WTC11 (cell line): ENCODE measurements around the gene TOMM7. TPM values are rescaled to one million over a fixed set of nuclear protein-coding genes. Genes with fewer than 3 reads are reported as not detected.

Experiments used
- ATAC-seq: fragments of 200-7000 bp; cut with Tn5 transposase; 2 replicates; pipeline ENCODE4 v1.10.0; 2021; ENCODE audit warnings: mild to moderate bottlenecking, moderate library complexity
- CTCF ChIA-PET: fragments of 300-600 bp; sonication (Branson Sonifier 250); formaldehyde crosslinking; loops from one replicate; lab custom pipeline; 2021; ENCODE audit warnings: antibody characterized with exemption; lab: Charles Lee
- POLR2A ChIA-PET: fragments of 350-600 bp; sonication (Branson Sonifier 250); formaldehyde crosslinking; loops from one replicate; lab custom pipeline; 2021; ENCODE audit warnings: antibody characterized with exemption; lab: Charles Lee
- DNase-seq: peaks from one replicate; pipeline ENCODE4 v3.0.0; 2021; ENCODE audit warnings: low spot score
- H3K27ac Mint-ChIP-seq: 2 replicates; pipeline ENCODE4 v1.8.0; 2021; ENCODE audit warnings: mixed read lengths
- H3K27me3 Mint-ChIP-seq: 2 replicates; pipeline ENCODE4 v1.8.0; 2021; ENCODE audit warnings: low read depth, mild to moderate bottlenecking, moderate library complexity, mixed read lengths
- H3K36me3 Mint-ChIP-seq: 2 replicates; pipeline ENCODE4 v1.8.0; 2021; ENCODE audit warnings: mixed read lengths
- H3K4me1 Mint-ChIP-seq: 2 replicates; pipeline ENCODE4 v1.8.0; 2022; ENCODE audit warnings: mixed read lengths
- H3K4me3 Mint-ChIP-seq: 2 replicates; pipeline ENCODE4 v1.8.0; 2021; ENCODE audit warnings: mild to moderate bottlenecking, moderate library complexity, mixed read lengths
- H3K9me3 Mint-ChIP-seq: 2 replicates; pipeline ENCODE4 v1.8.0; 2021; ENCODE audit warnings: mixed read lengths
- AR ChIP-seq: fragments of 250-450 bp; sonication (Bioruptor Pico); IDR thresholded peaks from 2 replicates; pipeline ENCODE4 v1.9.0; 2021; ENCODE audit warnings: mild to moderate bottlenecking
- ESRRA ChIP-seq: sonication (generic); formaldehyde crosslinking; IDR thresholded peaks from 2 replicates; pipeline ENCODE4 v1.8.1; 2022; ENCODE audit warnings: mild to moderate bottlenecking, missing genetic modification reagents, borderline replicate concordance
- FOXJ3 ChIP-seq: sonication (generic); formaldehyde crosslinking; IDR thresholded peaks from 2 replicates; pipeline ENCODE4 v1.9.0; 2021; ENCODE audit warnings: missing genetic modification reagents, mild to moderate bottlenecking, borderline replicate concordance
- FOXK1 ChIP-seq: sonication (generic); formaldehyde crosslinking; IDR thresholded peaks from 2 replicates; pipeline ENCODE4 v1.8.0; 2022; ENCODE audit warnings: mild to moderate bottlenecking, moderate library complexity, missing genetic modification reagents
- JUN ChIP-seq: sonication (generic); formaldehyde crosslinking; IDR thresholded peaks from 2 replicates; pipeline ENCODE4 v1.8.0; 2023; ENCODE audit warnings: mild to moderate bottlenecking, missing genetic modification reagents
- NFATC4 ChIP-seq: fragments of 250-450 bp; sonication (Bioruptor Pico); IDR thresholded peaks from 2 replicates; pipeline ENCODE4 v1.9.0; 2021; ENCODE audit warnings: mild to moderate bottlenecking
- OVOL2 ChIP-seq: fragments of 250-450 bp; sonication (Bioruptor Pico); IDR thresholded peaks from 2 replicates; pipeline ENCODE4 v1.9.0; 2021; ENCODE audit warnings: mild to moderate bottlenecking, borderline replicate concordance
- TCF7 ChIP-seq: sonication (generic); formaldehyde crosslinking; IDR thresholded peaks from 2 replicates; pipeline ENCODE4 v1.8.0; 2022; ENCODE audit warnings: mild to moderate bottlenecking, low read depth, missing genetic modification reagents, moderate library complexity
- TEAD1 ChIP-seq: sonication (generic); formaldehyde crosslinking; IDR thresholded peaks from 2 replicates; pipeline ENCODE4 v1.8.0; 2022; ENCODE audit warnings: mild to moderate bottlenecking, missing genetic modification reagents
- ZNF121 ChIP-seq: sonication (generic); formaldehyde crosslinking; IDR thresholded peaks from 2 replicates; pipeline ENCODE4 v1.8.0; 2023; ENCODE audit warnings: missing genetic modification reagents
- ZNF263 ChIP-seq: sonication (generic); formaldehyde crosslinking; IDR thresholded peaks from 2 replicates; pipeline ENCODE4 v1.8.1; 2022; ENCODE audit warnings: low read depth, mild to moderate bottlenecking, moderate library complexity, missing genetic modification reagents
- total RNA-seq: library from RNA; stranded (reverse); gene quantifications from 3 replicates; pipeline ENCODE4 v1.2.3, GENCODE V29; 2021
- TF ChIP-seq, protein P1 (sequence below): fragments of 250-450 bp; sonication (Bioruptor Pico); conservative IDR thresholded peaks from 2 replicates; pipeline ENCODE4 v1.9.0; 2021; ENCODE audit warnings: mild to moderate bottlenecking
- TF ChIP-seq, protein P2 (sequence below): sonication (generic); formaldehyde crosslinking; IDR thresholded peaks from 2 replicates; pipeline ENCODE4 v1.8.1; 2022; ENCODE audit warnings: missing genetic modification reagents, borderline replicate concordance
- TF ChIP-seq, protein P3 (sequence below): sonication (generic); formaldehyde crosslinking; IDR thresholded peaks from 2 replicates; pipeline ENCODE4 v1.8.1; 2023; ENCODE audit warnings: mild to moderate bottlenecking, missing genetic modification reagents, borderline replicate concordance
- TF ChIP-seq, protein P4 (sequence below): fragments of 250-450 bp; sonication (Bioruptor Pico); IDR thresholded peaks from 2 replicates; pipeline ENCODE4 v1.9.0; 2021; ENCODE audit warnings: mild to moderate bottlenecking, borderline replicate concordance

Gene TOMM7
- total RNA-seq, 1 experiment from 2014 or later, result 500 TPM

GRCh38 chr7:22863156-22863899, 40.7 kb upstream of the TOMM7 start:
- H3K9me3 Mint-ChIP-seq, result no peaks in the 10 kb centered on the region; the same call in 1 of the 2 replicates
- ChIA-PET POLR2A (no interaction called here), CTCF (interaction anchor here (1.0 kb wide), 1 partner anchor 303 kb away, joined by 4 read pairs; no protein-coding TSS in a partner anchor)
- TF ChIP-seq FOXJ3, result no peak
- TF ChIP-seq, protein P1, sequence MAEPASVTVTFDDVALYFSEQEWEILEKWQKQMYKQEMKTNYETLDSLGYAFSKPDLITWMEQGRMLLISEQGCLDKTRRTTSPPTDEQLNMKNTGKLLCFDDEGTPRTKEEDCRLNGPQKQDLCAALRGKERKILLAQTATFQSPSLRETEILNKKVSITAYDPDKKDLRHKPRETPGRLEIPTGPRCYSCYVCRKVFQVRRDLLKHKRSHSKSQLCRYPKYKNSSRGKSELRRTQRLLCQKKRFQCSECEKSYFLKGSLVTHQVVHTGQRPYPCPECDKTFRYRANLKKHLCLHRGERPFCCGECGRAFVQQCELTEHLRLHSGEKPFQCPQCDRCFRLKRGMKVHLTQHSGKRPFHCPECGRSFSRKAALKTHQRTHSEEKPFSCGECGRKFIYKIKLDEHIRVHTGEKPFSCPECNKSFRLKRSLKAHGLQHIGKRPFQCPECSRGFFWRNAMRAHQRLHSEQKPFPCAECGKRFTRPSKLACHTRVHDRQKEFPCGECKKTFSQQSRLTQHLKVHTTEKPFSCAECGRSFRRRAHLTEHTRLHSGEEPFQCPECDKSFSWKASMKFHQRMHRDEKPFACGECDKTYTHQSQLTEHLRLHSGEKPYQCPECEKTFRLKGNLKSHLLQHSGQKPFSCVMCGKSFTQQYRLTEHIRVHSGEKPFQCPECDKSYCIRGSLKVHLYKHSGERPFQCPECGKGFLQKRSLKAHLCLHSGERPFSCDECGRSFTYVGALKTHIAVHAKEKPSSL (CRISPR knock-in tag), result 0 out of 2 replicates have a peak, but pooled peaks have one; percentile 17
- H3K27me3 Mint-ChIP-seq, result no peaks in the 10 kb centered on the region; the same call in 1 of the 2 replicates
- peaks cover 46% of the 10 kb centered on the region for H3K36me3 Mint-ChIP-seq
- H3K4me3 Mint-ChIP-seq, result no peak overlapping the region
- DNase-seq, result no peak
- peaks cover 44% of the 10 kb centered on the region for H3K4me1 Mint-ChIP-seq
- peak overlapping the region; percentile 84 for H3K27ac Mint-ChIP-seq
- no peak for ATAC-seq

GRCh38 chr7:22861576-22861975, 38.9 kb upstream of the TOMM7 start:
- Mint-ChIP-seq H3K9me3 (no peaks in the 10 kb centered on the region; the same call in 1 of the 2 replicates), H3K4me3 (no peak overlapping the region), H3K36me3 (peaks cover 58% of the 10 kb centered on the region), H3K27ac (no peak overlapping the region), H3K4me1 (peaks cover 53% of the 10 kb centered on the region), H3K27me3 (no peaks in the 10 kb centered on the region)
- DNase-seq, result no peak
- ChIA-PET CTCF (interaction anchor here (0.7 kb wide), 2 partner anchors 245 to 749 kb away, joined by 4 read pairs; no protein-coding TSS in a partner anchor), POLR2A (interaction anchor here (0.7 kb wide), 1 partner anchor 41 kb away, joined by 4 read pairs; no protein-coding TSS in a partner anchor)
- ATAC-seq, result no peak
- no peak for TF ChIP-seq JUN
- TF ChIP-seq, protein P1 (CRISPR knock-in tag), result 0 out of 2 replicates have a peak, but pooled peaks have one; percentile 50
- TF ChIP-seq, protein P2, sequence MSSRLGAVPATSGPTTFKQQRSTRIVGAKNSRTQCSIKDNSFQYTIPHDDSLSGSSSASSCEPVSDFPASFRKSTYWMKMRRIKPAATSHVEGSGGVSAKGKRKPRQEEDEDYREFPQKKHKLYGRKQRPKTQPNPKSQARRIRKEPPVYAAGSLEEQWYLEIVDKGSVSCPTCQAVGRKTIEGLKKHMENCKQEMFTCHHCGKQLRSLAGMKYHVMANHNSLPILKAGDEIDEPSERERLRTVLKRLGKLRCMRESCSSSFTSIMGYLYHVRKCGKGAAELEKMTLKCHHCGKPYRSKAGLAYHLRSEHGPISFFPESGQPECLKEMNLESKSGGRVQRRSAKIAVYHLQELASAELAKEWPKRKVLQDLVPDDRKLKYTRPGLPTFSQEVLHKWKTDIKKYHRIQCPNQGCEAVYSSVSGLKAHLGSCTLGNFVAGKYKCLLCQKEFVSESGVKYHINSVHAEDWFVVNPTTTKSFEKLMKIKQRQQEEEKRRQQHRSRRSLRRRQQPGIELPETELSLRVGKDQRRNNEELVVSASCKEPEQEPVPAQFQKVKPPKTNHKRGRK, result no peak
- no peak for TF ChIP-seq NFATC4 (CRISPR knock-in tag)
- peak; percentile 51; the same call in 1 of the 2 replicates for TF ChIP-seq AR (CRISPR knock-in tag)
- peak; percentile 78 for TF ChIP-seq ZNF121 (CRISPR knock-in tag)
- TF ChIP-seq, protein P3, sequence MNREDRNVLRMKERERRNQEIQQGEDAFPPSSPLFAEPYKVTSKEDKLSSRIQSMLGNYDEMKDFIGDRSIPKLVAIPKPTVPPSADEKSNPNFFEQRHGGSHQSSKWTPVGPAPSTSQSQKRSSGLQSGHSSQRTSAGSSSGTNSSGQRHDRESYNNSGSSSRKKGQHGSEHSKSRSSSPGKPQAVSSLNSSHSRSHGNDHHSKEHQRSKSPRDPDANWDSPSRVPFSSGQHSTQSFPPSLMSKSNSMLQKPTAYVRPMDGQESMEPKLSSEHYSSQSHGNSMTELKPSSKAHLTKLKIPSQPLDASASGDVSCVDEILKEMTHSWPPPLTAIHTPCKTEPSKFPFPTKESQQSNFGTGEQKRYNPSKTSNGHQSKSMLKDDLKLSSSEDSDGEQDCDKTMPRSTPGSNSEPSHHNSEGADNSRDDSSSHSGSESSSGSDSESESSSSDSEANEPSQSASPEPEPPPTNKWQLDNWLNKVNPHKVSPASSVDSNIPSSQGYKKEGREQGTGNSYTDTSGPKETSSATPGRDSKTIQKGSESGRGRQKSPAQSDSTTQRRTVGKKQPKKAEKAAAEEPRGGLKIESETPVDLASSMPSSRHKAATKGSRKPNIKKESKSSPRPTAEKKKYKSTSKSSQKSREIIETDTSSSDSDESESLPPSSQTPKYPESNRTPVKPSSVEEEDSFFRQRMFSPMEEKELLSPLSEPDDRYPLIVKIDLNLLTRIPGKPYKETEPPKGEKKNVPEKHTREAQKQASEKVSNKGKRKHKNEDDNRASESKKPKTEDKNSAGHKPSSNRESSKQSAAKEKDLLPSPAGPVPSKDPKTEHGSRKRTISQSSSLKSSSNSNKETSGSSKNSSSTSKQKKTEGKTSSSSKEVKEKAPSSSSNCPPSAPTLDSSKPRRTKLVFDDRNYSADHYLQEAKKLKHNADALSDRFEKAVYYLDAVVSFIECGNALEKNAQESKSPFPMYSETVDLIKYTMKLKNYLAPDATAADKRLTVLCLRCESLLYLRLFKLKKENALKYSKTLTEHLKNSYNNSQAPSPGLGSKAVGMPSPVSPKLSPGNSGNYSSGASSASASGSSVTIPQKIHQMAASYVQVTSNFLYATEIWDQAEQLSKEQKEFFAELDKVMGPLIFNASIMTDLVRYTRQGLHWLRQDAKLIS, result no peak
- no peak for TF ChIP-seq FOXK1 (CRISPR knock-in tag)
- TF ChIP-seq, protein P4, sequence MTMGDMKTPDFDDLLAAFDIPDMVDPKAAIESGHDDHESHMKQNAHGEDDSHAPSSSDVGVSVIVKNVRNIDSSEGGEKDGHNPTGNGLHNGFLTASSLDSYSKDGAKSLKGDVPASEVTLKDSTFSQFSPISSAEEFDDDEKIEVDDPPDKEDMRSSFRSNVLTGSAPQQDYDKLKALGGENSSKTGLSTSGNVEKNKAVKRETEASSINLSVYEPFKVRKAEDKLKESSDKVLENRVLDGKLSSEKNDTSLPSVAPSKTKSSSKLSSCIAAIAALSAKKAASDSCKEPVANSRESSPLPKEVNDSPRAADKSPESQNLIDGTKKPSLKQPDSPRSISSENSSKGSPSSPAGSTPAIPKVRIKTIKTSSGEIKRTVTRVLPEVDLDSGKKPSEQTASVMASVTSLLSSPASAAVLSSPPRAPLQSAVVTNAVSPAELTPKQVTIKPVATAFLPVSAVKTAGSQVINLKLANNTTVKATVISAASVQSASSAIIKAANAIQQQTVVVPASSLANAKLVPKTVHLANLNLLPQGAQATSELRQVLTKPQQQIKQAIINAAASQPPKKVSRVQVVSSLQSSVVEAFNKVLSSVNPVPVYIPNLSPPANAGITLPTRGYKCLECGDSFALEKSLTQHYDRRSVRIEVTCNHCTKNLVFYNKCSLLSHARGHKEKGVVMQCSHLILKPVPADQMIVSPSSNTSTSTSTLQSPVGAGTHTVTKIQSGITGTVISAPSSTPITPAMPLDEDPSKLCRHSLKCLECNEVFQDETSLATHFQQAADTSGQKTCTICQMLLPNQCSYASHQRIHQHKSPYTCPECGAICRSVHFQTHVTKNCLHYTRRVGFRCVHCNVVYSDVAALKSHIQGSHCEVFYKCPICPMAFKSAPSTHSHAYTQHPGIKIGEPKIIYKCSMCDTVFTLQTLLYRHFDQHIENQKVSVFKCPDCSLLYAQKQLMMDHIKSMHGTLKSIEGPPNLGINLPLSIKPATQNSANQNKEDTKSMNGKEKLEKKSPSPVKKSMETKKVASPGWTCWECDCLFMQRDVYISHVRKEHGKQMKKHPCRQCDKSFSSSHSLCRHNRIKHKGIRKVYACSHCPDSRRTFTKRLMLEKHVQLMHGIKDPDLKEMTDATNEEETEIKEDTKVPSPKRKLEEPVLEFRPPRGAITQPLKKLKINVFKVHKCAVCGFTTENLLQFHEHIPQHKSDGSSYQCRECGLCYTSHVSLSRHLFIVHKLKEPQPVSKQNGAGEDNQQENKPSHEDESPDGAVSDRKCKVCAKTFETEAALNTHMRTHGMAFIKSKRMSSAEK, result peak; percentile 48; the same call in 1 of the 2 replicates
- TF ChIP-seq TEAD1, result no peak
- no peak for TF ChIP-seq ZNF263 (CRISPR knock-in tag)
- no peak for TF ChIP-seq OVOL2 (CRISPR knock-in tag)
- TF ChIP-seq TCF7 (CRISPR knock-in tag), result no peak
- no peak for TF ChIP-seq ESRRA (CRISPR knock-in tag)
